Left ventricle myocardium inferior (tissue), 1 donor: ENCODE measurements around the gene CDH4. TPM values are rescaled to one million over a fixed set of nuclear protein-coding genes. Genes with fewer than 3 reads are reported as not detected.

Experiments
- DNase-seq: peaks from one replicate; pipeline ENCODE4 v3.0.0-alpha.2; 2020
- H3K27ac ChIP-seq: fragments of 200-600 bp; replicated peaks from 2 replicates; pipeline ENCODE4 v1.8.0; 2021
- H3K27me3 ChIP-seq: fragments of 200-600 bp; 2 replicates; pipeline ENCODE4 v1.8.0; 2021; ENCODE audit warnings: low read depth
- H3K36me3 ChIP-seq: fragments of 200-600 bp; 2 replicates; pipeline ENCODE4 v1.8.0; 2021
- H3K4me1 ChIP-seq: fragments of 200-600 bp; 2 replicates; pipeline ENCODE4 v1.8.0; 2021
- H3K4me3 ChIP-seq: fragments of 200-600 bp; 2 replicates; pipeline ENCODE4 v1.8.0; 2021; ENCODE audit warnings: mild to moderate bottlenecking, moderate library complexity
- H3K9me3 ChIP-seq: fragments of 200-600 bp; replicated peaks from 2 replicates; pipeline ENCODE4 v1.8.0; 2021
- CTCF ChIP-seq: fragments of 200-600 bp; IDR thresholded peaks from 2 replicates; pipeline ENCODE4 v1.8.0; 2021; ENCODE audit warnings: antibody characterized with exemption, mild to moderate bottlenecking, borderline replicate concordance
- intact Hi-C: fragments of 100-400 bp; cut with micrococcal nuclease; formaldehyde crosslinking; loops from one replicate; pipeline ENCODE4 v1.11.0; 2022
- total RNA-seq: library from RNA; stranded (reverse); fragmentation: NEBNext Ultra II Directional; extraction: Animal tissue kit (Norgen Biotek cat#: 25700); gene quantifications from one replicate; pipeline ENCODE4 v1.2.1, GENCODE V29; 2021
- donor health status: DM: no; HTN: yes; CAD: no; lungs with severe emphysema.

The CDH4 gene
- total RNA-seq, 1 donor from 2014 or later: 0.05 TPM

- no peak for TF ChIP-seq CTCF
- Histone ChIP-seq H3K9me3 (no peaks in the 10 kb centered on the region), H3K27ac (no peak overlapping the region), H3K36me3 (no peaks in the 10 kb centered on the region), H3K4me1 (no peaks in the 10 kb centered on the region), H3K27me3 (peaks cover 71% of the 10 kb centered on the region), H3K4me3 (no peak overlapping the region)
- intact Hi-C loops: no loop called here
- no peak for DNase-seq
Observed at GRCh38 chr20:61217848-61218247, 34.2 kb upstream of the CDH4 start.

DNA sequence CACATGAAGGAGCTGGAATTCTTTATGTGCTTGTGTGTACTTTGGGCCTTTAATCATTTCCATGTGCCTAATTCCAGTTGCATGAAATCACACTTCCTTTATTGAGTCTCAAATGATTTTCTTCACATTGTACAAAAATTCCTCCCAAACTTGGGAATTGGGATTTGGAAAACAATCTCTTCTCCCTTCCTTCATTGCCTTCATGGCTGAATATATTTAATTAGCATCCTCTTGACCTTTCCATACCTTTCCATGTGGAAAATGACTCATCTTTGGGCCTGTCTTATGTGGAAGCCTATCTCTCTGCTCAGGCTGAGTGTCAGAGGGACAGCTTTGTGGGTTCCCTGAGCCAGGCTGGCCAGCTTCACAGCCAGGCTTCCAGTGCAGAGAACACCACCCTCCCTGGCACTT, 33.0 kb upstream of the CDH4 start:
- intact Hi-C loops: no loop called here
- H3K4me1 ChIP-seq: no peaks in the 10 kb centered on the region
- TF ChIP-seq CTCF: no peak

DNA sequence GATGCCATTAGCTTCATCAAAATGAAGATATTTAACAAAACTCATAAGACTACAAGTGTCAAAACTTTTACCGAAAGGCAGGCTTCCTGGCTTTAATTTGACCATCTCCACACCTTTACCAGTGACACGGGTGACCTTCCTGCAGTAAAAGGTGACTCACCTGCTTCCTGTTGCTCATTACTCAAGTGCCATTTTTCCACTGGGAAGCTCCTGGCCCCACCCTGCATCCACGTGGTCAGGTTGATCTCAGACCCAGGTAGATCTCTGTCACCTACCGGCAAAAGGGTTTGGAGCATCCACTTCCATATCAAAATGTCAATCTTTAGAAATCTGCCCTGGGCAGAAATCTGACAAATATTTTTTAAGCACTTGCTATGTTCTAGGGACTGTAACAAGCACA, 31.9 kb upstream of the CDH4 start:
- TF ChIP-seq CTCF: no peak
- intact Hi-C loops: no loop called here
- Histone ChIP-seq H3K9me3 (no peaks in the 10 kb centered on the region), H3K36me3 (no peaks in the 10 kb centered on the region), H3K27ac (no peak overlapping the region), H3K27me3 (peaks cover 81% of the 10 kb centered on the region), H3K4me1 (no peaks in the 10 kb centered on the region), H3K4me3 (no peak overlapping the region)
- no peak for DNase-seq

More for the DNA sequence above, 33.0 kb upstream of the CDH4 start:
- Histone ChIP-seq H3K4me3 (no peak overlapping the region), H3K36me3 (no peaks in the 10 kb centered on the region), H3K27me3 (peaks cover 71% of the 10 kb centered on the region), H3K9me3 (no peaks in the 10 kb centered on the region), H3K27ac (no peak overlapping the region)
- DNase-seq: no peak

GRCh38 chr20:61220626-61221325, 31.3 kb upstream of the CDH4 start:
- Histone ChIP-seq H3K36me3 (no peaks in the 10 kb centered on the region), H3K9me3 (no peaks in the 10 kb centered on the region), H3K27ac (no peak overlapping the region), H3K4me3 (no peak overlapping the region), H3K27me3 (peaks cover 78% of the 10 kb centered on the region), H3K4me1 (no peaks in the 10 kb centered on the region)
- no peak for TF ChIP-seq CTCF
- DNase-seq: no peak
- intact Hi-C loops: no loop called here

DNA sequence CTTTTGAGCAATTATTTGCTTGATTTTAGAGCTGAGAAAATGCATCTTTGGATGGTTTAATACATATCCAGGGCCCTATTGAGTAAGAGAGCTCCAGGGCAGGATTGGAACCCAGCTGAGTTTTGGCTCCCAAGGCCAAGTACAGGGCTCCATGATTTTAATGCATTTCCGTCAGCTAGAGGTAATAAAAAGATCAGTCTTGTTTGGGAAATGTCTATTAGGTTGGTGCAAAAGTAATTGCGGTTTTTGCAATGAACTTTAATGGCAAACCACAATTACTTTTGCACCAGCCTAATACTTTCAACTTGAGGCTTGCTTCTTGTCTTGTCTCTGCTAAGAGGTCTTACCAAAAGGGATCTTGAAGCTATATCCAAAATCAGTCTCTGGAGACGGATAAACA, 29.4 kb upstream of the CDH4 start:
- Histone ChIP-seq H3K27ac (no peak overlapping the region), H3K27me3 (peaks cover 74% of the 10 kb centered on the region), H3K4me1 (no peaks in the 10 kb centered on the region), H3K36me3 (no peaks in the 10 kb centered on the region), H3K9me3 (no peaks in the 10 kb centered on the region), H3K4me3 (no peak overlapping the region)
- intact Hi-C loops: no loop called here
- no peak for DNase-seq
- no peak for TF ChIP-seq CTCF
